Stomach (tissue), 4 donors: Measurements from ENCODE around the gene CD300A.

Experiments used
- CTCF ChIP-seq, 7 experiments: fragments of 450-650 bp in 4 of 7; fragments of 200-600 bp in 3 of 7; sonication (generic) in 3 of 7; IDR thresholded peaks; one replicate each; pipeline ENCODE4 v1.5.1; 2016 to 2019; ENCODE audit warnings: antibody characterized with exemption in 7 of 7, control low read depth in 2 of 7, mild to moderate bottlenecking in 1 of 7
- EP300 ChIP-seq: sonication (generic); formaldehyde crosslinking; IDR thresholded peaks from one replicate; pipeline ENCODE4 v1.6.1; 2017; ENCODE audit warnings: antibody characterized with exemption
- POLR2A ChIP-seq, 4 donors: fragments of 450-650 bp; IDR thresholded peaks; one replicate each; pipeline ENCODE4 v1.6.1; 2016; ENCODE audit warnings: antibody characterized with exemption in 4 of 4, control low read depth in 2 of 4, mild to moderate bottlenecking in 1 of 4, moderate library complexity in 1 of 4

- peak in 6 of 7 experiments; percentile 21 to 96 (median 94) for TF ChIP-seq CTCF (IDR thresholded peaks at IDR 0.05)
- TF ChIP-seq POLR2A (IDR thresholded peaks at IDR 0.05) = no peak
- no peak for TF ChIP-seq EP300
Observed at GRCh38 chr17:74493331-74493833, 26.9 kb downstream of the CD300A start.
